GM19351 (cell line): ENCODE results near the gene ZNF23.

Source experiments
- ATAC-seq: cut with Tn5 transposase; IDR thresholded peaks from one replicate; pipeline ENCODE4 v1.9.1; 2021; ENCODE audit warnings: mild to moderate bottlenecking, moderate library complexity; ENCODE audit not compliant: unreplicated experiment

The ZNF23 gene

DNA sequence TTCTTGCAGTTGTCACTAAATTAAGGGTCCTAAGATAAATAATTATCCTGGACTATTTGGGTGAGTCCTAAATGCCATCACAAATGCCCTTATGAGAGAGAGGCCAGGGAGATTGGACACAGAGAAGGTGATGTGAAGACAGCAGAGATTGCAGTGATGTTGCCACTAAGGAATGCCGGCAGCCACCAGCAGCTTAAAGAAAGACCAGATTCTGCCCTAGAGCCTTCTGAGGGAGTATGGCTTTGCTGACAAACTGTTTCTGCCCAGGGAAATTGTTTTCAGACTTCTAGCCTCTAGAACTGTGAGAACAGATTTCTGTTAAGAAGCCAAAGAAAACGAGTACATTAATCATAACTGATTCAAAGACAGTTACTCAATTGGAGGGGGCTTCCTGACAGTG lies 10.0 kb upstream of the ZNF23 start:
- ATAC-seq, result no peak

DNA sequence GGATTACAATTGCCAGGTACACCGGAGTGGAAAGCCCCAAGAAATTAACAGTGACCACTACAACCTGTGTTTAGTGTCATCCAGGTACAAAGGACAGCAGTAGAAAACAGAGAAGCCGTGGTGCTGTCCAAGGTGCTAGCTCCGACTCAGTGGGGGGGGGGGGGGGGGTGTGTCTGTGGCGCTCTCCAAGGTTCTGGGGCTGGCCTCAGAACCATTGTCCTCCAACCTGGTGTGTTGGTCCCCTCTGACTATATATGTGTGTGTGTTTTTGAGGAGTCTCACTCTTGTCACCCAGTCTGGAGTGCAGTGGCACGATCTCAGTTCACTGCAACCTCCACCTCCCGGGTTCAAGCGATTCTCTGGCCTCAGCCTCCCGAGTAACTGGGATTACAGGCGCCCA lies 5.8 kb upstream of the ZNF23 start:
- ATAC-seq, result no peak

DNA sequence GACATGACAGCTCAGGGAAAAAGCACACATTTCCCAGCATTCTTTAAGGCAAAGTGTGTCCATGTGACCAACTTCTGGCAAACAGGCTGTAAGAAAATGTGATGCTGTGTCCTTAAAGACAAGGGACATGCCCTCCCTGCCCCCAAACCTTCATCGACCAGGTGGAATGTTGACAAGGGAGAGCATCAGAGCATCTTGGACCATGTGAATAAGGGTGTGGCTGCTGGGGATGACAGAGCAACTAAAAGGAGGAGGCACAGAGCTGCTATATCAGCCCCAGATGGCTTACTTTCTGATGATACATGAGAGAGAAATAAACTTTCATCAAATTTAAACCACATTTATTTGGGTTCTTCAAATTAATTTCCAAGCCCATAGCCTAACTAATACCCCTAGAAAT lies 2.2 kb upstream of the ZNF23 start:
- ATAC-seq, result no peak

DNA sequence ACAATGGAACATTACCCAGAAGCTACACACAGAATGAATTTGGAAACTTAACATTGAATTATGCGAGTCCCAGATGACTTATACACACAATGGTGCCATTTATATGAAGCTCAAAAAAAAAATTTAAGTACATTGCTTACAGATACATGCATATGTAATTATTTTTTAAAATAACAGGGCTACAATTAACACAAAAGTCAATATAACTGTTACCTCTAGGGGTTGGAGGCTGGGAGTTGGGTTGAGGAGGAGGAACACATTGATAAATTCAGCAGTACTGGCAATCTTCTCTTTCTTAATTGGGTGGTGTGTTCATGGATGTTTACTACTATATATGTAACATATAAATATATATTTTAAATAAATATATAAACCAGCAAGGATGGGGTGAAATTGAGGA lies 1.1 kb downstream of the ZNF23 start:
- ATAC-seq, result no peak

DNA sequence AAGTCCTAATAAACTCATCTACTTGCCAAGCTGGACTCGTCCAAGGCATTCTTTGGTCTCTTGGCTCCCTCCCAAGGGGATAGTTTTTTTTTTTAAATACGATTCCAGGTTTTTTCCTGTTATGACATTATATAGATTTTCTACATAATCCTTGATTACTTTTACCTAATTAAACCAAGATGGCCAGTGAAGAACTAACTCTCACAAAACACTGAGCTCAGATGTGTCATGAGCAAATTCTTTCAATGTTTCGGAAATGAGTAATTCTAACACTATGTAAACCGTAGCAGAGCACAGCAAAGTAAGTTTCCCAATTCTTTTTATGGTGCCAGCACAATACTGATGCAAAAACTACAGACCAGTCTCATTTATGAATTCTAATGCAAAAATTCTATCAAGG lies 1.8 kb downstream of the ZNF23 start:
- no peak for ATAC-seq

DNA sequence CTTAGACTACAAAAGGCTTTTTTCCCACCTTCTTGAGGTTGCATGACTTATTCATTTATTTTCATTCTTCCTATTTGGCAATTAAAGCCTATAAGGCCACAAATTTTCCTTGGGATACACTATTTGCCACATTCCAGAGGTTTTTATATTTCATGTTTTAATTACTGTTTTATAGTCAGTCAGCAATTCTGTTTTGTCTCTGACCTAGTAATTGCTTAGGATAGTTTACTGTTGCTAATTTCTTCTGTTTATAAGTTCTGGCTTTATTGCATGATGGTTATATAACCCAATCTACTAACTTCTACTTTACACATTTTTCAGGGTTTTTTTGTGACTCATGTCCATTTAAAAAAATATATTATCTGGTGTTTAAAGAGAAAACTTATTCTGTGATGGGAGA lies 2.5 kb downstream of the ZNF23 start:
- no peak for ATAC-seq

DNA sequence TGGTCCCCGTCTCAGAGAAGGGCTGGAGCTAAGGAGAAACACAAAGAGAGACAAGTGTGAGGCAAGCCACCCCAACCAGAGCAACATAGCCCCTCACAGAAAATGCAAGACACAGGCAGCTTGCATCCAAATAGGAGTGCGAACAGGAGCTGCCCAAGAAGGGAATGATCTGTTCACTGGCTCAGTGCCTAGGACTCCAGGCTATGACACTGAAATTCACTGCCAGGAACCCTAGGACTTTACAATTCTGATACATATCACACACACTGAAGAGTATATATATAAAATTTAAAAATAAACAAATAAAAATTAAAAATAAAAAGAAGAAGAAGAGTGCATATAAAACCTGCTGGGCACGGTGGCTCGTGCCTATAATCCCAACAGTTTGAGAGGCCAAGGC lies 5.2 kb downstream of the ZNF23 start:
- no peak for ATAC-seq

DNA sequence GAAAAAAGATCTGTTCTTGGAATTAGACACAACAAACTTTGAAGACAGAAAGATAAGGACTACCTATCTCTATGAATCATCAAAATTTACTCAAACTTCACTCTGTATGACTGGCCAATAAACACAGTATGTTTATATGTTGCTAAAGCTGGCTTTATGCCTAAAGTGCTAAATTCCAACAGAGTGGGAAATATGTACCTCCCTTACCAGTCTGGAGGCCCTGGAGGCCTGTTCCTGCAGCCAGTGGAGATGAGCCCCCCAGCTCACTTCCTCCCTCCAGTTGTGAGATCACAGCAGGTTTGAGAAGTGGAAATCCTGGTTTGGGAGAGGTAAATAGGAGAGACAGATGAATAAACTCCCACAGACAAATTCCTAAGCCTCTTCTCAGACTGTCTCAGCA lies 9.0 kb downstream of the ZNF23 start:
- ATAC-seq, result no peak

DNA sequence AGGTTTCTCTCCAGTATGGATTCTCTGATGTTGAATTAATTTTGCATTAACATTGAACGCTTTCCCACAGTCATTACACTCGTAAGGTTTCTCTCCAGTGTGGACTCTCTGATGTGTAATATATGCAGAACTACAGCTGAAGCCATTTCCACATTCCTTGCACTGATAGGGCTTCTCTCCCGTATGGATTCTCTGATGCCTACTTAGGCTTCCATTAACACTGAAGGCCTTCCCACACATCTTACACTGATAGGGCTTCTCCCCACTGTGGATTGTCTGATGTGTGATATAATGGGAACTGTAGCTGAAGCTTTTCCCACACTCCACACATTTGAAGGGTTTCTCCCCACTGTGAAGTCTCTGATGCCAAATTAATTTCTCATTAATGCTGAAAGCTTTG lies 13.0 kb downstream of the ZNF23 start:
- ATAC-seq, result no peak

DNA sequence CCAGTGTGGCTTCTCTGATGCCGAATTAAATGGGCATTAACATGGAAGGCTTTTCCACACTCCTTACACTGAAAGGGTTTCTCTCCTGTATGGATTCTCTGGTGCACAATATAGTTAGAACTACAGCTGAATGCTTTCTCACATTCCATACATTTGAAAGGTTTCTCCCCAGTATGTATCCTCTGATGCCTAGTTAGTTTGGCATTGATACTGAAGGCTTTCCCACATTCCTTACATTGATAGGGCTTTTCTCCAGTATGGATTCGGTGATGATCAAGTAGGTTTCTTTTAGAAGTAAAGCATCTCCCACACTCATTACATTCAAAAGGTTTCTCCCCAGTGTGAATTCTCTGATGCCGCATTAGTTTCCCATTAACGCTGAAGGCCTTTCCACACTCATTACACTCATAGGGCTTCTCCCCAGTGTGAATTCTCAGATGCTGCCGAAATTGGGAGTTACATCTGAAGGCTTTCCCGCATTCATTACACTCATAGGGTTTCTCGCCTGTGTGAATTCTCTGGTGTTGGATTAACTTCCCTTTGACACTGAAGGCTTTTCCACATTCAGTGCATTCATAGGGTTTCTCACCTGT lies 13.7 kb downstream of the ZNF23 start:
- no peak for ATAC-seq

DNA sequence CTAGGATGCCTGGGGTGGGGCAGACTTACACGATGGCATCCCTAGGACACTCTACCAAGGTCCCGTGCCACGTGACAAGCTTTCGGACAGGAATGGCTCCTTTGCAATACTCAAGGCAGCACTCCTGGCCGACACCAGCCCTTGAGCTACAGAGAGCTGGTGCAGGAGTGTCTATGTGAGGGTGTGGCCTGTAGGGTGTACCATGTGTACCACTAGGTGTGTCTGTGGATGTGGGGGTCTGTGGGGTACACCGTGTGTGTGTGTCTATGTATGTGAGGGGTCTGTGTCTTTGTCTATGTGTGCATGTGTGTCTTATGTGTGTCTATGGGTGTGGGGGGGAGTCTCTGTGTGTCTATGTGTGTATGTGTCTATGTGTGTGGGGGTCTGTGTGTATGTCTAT lies 18.3 kb downstream of the ZNF23 start:
- no peak for ATAC-seq

DNA sequence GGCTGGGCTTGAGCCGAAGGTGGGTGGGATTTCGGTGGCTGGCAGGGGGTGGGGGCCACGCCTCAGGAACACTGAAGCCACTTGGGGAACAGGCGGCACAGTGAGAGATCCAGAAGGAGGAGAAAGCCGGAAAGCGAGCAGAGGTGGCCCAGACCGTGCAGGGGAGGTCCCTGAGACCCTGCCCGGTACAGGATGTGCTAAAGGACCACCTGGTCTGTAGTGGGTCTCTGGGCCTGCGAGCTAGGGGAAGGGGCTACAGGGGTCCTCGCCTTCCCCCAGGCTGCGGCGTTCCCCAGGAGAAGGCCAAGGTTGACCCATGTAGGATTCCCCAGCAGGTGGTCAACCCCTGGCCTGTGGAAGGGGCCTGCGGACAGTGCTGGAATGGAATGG lies 20.0 kb downstream of the ZNF23 start, which contains the start of gene TLE7:
TSS of gene TLE7 (minus strand) at position 4 of the 390 bp plus-strand sequence. CDS start 8,730 bp downstream, outside the sequence.
- ATAC-seq, result no peak

DNA sequence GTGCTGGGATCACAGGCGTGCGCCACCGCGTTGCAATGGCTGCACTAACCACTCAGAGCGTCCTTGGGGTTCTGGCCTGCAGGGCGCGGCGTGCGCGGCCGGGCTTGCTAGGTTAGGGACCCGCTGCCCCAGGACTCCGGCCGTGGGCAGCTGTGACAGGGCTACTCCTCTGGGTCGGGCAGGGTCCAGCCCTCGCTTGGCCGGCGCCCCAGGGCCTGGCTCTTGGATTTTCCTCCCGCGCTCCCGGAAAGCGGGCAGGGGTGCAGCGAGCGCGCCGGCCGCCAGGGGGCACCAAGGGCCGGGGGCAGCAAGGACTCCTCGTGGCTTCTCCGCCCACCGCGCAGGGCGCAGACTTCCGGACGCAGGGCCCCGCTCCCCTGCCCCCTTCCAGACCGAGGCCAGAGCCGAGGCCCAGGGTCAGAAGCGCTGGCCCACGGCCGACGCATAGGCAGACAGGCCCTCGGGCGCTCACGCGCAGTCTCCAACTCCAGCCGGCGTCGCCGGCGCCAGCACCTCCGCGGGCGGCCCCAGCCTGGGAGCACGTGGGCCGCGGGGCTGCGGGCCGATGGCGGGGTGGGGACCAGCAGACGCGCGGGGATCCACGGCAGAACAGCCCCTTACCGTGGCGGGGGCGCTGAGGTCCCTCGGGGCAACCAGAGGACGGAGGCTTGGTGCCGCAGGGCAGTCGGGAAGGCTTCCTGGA lies 20.5 kb downstream of the ZNF23 start:
- no peak for ATAC-seq

DNA sequence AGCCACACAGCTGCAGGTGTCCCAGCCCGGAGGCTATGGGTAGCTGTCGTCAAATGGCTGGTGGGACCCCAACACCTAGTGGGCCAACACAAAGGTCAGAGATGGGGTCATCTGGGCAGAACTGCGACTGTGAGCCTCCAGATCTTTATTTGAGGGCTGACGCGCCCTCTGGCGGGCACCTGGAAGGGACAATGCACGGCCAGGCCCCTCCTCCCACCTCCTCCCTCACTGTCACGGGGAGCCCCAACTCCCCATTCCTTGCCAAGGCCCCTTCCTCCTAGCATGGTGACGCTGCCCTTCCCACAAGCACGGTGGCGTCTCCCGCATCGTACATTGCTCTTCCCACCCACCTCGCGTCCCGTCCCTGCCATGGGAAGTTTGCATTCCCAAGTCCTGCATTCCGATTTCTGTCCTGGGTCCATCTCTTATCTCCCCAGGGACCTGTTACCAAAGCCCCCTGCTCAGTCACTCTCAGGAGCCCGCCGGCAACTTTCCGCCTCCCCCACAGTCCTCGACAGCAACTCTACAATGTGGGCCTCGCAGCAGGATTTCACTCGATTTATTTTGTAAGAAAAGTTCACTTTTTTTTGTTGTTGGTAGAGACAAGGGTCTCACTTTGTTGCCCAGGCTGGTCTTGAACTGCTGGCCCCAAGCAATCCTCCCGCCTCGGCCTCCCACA lies 21.2 kb downstream of the ZNF23 start:
- ATAC-seq, result no peak

DNA sequence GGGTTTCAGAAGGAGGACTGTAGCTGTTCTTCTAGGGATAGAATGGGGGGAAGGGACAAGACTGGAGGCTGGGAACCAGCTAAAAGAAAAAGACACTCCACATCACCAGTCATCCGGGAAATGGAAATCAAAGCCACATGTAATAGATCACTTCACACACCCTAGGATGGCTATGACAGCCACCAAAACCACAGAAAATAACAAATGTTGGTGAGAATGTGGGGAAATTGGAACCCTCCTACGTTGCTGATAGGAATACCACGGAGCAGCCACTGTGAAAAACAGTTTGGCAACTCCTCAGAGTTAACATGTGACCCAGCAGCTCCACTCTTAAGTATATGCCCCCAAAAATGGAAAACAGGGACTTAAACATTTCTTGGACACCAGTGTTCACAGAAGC lies 22.5 kb downstream of the ZNF23 start:
- no peak for ATAC-seq

DNA sequence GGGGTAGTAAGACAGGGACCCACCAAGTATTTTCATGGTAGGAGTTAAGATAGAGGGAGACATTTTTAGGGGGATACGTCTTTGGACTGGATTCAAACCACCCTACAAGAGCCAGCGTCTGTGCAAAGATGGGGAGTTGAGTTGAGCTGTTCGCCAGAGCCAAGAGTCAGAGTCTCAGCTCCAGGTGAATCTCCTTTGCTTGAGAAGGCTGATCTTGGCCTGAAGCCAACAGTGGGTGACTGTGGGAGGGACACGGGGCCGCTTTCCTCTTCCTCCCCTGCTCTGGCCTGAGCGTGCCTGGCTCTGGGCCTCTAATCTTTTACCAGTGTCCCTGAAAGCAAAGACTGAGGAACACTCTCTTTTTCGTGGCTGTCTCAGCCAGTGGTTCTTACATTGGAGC lies 25.6 kb downstream of the ZNF23 start:
- ATAC-seq, result no peak

DNA sequence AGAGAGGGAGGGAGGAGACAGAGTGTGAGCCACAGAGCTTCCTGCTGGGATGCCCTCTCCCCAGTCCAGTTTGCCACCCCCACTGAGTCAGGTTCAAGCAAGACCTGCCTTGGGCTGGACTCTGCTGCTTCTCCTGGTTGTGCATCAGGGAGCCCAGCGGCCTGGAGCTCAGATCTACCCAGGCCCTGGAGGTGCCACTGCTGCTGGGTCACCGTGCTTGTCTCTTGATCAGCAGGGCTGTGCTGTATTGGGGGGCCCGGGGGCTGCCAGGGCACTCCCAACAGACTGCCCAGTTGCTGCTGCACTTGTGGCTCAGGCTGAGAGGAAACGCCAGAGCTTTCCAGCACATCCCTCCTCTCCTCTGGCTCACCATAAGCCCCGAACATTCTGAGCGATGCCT lies 29.1 kb downstream of the ZNF23 start:
- no peak for ATAC-seq

DNA sequence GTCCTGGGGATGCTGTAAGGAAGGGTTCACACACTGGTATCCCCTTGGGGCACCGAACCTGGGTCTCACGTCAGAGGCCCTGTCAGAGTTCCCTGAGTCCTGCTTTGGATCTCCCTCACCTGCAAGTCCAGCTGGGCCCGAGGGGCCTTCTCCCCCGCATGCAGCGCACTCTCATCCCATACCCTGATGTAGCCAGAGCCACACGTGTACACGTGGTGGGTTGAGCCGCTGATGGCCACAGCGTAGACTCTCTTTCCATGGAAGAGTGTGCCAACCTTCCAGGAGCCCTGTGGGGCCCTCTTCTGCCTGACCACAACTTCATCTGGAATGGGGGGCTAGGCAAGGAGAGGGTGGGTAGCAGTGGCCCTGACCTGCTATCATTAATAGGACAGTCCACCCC lies 30.1 kb downstream of the ZNF23 start:
- ATAC-seq, result no peak

DNA sequence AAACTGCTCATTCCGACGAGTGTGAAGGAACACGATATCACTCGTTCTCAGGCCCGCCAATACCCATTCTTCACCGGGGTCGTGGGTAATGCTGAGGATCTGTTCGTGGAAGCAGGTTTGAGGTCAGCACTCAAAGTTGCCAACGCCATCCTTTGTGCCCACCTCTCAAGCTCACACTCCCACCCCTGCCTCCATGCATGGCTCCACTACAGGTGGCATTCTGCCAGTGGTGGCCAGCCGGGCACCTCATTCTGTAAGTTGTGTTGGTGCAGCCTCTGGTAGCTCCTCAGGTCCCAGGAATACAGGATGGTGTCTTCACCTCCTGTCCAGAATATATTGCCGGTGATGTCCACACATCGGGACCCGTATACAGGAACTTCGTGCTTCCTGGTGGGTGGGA lies 30.9 kb downstream of the ZNF23 start:
- ATAC-seq, result no peak

DNA sequence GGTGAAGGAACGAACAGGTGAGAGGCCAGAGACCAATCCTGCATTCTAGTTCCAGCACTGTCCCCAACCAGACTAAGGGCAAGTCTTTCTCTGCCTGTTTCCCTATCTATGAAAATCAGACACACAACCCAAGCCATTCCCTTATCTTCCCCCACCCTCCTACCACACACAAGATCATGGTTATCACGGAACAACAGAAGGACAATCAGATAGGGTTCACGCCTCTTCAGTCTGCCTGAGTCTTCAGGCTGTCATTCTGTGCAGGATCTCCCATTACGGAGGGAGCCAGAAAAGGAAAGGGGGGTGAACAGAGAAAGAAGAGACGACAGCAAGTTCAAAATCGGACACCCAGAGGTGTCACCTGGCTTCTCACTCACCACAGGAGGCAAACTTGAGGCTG lies 31.3 kb downstream of the ZNF23 start:
- no peak for ATAC-seq

DNA sequence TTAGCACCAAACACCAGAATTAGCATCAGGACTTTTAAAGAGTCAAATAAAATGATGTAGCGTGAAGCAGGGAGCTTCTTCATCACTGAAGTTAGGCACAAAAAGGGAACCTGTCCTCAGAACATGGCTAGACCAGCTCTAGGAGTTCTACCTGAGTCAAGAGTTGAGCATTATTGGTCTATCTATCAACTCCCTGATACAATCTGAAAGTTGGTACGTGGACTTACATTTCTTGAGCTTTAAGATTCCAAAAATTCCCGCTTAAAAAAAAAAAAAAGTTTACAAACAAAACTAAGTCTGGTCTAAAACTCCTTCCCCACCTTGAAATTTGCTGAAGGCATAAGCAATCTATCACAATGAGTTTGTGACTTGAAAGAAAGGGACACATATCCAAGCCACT lies 32.5 kb downstream of the ZNF23 start:
- ATAC-seq, result no peak

DNA sequence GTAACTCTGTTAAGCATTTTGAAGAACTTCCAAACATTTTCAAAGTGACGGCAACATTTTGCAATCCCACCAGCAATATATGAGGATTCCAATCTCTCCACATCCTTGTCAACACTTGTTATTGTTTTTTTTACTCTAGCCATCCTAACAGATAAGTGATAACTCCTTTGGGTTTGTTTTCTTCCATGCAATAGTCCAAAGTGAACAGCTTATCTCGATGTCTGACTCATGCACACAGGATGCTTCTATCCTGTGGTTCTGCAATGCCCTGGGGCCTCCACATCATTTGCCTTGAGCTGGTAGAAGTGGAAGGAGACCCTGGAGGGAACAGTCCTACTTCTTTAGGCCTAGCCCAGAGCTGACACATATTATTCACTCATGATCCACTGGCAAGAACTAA lies 33.2 kb downstream of the ZNF23 start:
- ATAC-seq, result no peak
